HG03139 (cell line): ENCODE results near the gene LRRC74B.

Source experiments
- ATAC-seq: cut with Tn5 transposase; IDR thresholded peaks from one replicate; pipeline ENCODE4 v1.9.1; 2021; ENCODE audit not compliant: unreplicated experiment

LRRC74B gene

DNA sequence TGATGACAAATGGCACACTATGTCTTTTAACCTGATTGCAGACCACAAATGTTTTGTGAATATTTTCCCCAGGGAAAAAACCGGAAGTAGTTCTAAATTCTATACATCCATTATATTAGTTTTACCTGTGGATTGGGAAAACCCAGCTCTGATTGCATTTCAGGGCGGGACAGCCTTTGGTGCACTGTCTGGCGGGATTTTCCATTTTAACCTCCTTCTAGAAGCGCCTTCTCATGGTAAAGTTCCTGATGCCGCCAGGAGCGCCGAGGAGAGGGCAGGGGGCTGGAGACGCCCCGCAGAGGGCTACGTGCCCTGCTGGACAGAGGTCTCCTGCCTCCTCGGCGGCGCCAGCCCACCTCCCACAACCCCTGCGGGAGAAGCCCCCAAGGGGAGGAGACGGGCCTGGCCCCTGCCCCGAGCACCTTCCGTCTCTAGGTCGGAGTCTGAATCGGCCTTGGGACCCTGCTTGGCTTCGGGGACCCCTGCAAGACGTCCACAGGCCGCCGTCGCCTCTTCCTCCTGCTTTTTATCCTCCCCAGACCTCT is 32.0 kb upstream of the LRRC74B start:
- no peak for ATAC-seq

DNA sequence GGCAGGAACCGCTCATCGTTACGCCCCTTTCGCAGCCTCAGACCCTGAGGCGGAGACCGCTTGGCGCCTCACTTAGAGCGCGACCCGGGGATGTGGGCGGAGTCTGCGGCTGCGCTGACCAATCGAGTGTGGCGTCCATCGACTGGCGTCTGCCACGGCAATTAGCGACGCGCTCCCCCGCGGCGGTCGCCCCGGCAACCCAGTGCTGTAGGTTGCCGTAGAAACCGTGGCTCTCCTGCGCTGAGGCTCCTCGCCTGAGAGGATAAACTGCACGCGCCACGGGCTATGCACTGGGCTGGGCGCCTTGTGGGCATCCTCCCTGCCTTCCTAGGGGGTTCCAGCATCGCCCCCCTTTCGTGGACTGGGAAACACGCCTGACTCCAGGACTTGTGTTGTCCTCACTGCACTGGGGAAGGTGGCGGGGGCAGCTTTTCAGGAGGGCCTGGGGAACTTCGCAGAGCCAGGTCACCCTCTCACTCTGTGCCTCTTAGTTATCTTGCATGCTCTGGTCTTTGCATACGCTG is 31.5 kb upstream of the LRRC74B start:
- peak; percentile 76 for ATAC-seq

DNA sequence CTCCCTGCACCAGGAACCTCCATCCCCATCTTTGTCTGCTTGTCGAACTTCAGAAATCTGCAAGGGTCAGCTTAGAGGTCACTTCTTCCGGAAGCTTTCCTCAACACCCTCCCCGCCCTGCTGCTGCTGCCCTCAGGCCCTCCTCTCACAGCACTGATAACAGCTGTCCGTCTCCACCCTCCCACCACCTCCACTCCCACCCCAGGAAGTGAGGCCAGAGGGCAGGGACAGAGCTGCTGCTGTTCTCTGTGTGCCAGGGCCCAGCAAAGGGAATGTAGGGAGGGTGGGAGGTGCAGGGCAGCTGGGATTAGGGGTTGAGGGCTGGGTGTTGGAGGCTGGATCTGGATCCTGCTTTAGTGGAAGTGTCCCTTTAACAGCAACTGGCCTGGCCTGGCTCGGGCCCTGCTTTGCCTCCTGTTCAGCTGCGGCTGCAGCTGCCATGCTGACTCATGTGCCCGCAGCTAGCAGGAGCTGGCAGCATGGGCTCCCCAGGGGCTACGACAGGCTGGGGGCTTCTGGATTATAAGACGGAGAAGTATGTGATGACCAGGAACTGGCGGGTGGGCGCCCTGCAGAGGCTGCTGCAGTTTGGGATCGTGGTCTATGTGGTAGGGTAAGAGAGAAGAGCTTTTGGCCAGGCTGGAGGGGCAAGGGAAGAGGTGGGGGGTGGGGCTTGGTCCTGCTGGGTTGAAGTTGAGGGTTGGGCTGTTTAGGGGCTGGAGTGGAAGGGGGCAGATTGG is 30.9 kb upstream of the LRRC74B start, which contains the start of gene P2RX6:
TSS of gene P2RX6 (plus strand) at position 440 of the 740 bp plus-strand sequence. CDS start at position 450, 10 bp downstream.
- ATAC-seq, result no peak

DNA sequence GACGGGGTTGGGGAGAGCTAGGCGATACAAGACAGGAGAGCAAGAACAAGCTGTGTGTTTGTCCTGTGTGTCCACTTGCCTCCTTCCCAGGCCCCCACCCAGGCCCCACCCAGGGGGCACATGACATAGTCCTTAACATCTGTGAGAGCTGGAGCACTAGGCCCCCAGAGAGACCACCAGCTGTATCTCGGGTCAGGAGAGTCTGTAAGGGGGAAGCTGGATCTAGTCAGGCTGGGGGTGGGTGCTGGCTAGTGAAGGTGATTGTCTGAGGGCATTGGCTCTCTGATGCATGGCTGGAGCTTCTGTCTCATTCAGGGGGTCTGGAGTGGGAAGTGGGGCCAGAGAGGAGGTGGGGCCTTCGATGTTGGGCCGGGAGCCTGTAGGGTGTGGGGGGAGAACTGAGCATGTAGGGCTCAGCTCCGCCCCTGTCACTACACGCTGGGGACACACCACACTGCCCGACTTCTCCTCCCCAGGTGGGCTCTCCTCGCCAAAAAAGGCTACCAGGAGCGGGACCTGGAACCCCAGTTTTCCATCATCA is 30.2 kb upstream of the LRRC74B start:
- no peak for ATAC-seq

DNA sequence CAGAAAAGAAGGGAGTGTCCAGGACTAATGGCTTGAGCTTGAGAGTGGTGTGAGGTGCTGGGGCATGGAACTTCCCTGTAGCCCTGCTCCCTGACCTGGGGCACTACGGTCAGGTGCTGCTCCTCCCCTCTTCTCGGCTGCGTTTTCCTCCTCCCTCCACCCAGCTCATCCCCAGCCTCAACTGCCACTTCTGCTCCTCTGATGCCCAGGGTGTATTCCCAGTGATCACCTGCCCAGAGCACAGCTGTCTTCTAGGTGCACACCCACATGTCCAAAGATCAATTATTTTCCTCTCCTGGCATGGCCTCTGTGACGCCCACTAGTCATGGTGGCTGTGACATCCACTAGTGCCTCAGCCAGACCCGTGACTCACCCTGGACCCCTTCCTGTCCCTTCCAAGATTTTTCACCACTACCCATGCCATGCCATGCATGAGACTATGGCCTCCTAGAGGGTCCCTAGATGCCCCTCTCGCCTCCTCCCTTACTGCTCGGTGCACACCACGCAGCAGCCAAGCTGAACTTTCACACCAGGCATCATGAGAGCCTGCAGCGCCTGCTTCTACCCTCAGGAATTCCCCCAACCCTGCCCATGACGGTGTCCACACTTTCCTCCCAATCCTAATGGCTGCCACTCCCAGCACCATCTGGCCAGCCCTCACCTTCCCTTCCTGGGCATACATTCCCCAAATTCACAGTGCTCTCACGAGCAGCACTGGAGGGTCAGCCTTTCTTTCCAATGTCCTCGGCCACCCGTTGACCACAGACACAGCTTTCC is 28.9 kb upstream of the LRRC74B start:
- ATAC-seq, result no peak

DNA sequence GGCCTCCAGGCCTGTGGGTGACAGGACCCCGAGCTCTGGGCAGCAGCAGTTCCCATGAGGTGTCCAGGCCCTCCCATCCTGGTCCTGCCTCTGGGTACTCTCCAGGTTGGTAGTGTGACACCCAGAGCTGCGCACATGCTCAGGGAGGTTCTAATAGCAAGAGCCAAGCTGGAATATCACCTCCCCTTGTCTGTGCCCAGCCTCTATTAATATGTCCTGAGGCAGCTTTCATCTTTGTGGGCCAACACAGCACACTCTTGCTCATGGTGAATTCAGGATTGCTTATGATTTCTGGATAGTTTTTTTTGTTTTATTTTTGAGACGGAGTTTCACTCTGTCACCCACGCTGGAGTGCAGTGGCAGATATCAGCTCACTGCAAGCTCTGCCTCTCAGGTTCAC is 27.4 kb upstream of the LRRC74B start:
- no peak for ATAC-seq

DNA sequence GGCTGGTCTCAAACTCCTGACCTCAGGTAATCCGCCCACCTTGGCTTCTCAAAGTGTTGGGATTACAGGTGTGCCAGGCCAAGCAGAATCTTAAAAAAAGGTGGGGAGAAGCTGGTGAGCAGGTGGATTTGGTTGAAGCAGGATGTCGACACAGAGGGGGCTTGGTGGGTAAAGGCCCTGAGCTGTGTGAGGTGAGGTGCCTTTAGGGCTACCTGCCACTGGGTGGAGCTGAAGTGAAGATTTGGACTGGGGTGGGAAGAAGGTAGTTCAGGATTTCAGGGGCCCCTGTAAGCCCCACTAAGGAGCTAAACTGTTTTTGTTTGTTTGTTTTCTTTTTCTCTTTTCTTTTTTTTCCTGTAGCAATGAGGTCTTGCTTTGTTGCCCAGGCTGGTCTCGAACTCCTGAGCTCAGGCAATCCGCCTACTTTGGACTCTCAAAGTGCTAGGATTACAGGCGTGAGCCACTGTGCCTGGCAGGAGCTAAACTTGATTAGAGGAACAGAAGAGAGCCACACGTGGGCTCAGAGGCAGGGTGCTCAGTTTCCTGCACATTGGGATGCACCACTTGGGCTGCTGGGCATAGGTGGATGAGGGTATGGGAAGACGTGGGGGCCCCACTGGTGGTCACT is 24.8 kb upstream of the LRRC74B start:
- no peak for ATAC-seq

DNA sequence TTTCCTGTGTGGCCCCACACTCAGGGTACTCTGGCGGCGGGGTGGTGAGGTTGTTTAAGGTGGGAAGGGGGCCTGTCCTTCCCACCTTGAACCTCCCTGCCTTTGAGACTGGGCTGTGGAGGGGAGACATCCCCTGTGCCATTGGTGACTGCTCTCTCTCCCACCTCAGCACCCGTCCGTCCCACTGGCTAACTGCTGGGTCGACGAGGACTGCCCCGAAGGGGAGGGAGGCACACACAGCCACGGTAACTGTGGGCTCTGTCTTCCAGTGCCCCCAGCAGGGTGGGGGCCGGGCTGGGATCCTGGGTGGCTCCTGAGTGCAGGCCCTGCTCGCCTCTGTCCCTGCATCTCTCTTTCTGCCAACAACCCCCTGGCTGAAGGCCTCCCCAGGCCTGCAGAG is 23.2 kb upstream of the LRRC74B start:
- ATAC-seq, result no peak

DNA sequence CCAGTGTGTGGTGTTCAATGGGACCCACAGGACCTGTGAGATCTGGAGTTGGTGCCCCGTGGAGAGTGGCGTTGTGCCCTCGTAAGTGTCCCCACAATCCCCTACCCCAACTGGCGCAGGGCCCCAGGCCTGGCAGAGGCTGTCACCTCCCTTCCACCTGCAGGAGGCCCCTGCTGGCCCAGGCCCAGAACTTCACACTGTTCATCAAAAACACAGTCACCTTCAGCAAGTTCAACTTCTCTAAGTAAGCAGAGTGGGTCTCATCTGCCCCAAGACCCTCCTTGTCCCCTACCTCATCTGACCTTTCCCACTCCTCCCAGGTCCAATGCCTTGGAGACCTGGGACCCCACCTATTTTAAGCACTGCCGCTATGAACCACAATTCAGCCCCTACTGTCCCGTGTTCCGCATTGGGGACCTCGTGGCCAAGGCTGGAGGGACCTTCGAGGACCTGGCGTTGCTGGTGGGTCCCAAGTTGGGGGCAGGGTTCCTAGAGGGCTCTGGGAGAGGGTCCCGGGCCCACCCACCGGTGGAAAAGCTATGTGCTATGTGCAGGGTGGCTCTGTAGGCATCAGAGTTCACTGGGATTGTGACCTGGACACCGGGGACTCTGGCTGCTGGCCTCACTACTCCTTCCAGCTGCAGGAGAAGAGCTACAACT is 22.7 kb upstream of the LRRC74B start:
- no peak for ATAC-seq

DNA sequence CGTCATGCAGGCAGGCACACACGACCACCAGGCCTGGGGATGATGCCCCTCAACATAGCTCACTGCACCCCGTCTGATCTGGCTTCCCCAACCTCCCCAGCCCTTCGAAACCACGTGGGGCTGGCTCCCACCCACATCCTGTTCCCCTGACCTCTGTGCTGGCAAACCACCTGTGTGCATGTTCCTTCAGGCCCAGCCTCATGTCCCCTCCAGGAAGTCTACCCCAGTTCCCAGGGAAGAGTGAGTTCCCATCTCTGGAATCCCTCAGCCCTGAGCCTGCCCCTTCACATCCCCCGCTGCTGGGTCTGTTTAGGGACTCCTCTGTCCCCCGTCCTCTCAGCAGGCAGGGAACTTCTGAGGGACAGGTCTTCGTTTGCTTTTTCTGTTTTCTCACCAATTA is 20.5 kb upstream of the LRRC74B start:
- ATAC-seq, result no peak

DNA sequence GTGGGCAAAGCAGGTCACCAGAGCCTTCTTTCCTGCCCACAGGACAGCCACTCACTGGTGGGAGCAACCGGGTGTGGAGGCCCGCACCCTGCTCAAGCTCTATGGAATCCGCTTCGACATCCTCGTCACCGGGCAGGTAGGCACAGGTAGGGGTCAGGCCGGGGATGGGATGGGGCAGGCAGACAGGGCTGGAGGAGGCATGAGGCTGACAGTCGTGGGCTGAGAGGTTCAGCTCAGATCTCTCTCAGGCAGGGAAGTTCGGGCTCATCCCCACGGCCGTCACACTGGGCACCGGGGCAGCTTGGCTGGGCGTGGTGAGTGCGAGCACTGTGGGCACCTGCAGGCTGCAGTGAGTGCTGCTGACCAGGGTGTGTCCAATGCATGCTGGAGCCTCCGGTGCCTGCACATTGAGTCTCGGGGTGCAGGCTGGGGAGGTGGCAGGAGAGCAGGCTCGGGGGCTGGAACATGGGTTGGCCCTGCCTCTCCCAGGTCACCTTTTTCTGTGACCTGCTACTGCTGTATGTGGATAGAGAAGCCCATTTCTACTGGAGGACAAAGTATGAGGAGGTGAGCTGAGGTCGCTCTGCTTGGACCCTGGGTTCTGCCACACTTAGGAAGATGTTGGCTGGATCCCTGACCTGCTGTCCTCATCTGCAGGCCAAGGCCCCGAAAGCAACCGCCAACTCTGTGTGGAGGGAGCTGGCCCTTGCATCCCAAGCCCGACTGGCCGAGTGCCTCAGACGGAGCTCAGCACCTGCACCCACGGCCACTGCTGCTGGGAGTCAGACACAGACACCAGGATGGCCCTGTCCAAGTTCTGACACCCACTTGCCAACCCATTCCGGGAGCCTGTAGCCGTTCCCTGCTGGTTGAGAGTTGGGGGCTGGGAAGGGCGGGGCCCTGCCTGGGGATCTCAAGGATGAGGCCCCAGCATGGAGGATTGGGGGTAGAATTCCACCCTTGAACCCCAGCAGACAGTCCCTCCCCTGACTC is 19.7 kb upstream of the LRRC74B start:
- no peak for ATAC-seq

DNA sequence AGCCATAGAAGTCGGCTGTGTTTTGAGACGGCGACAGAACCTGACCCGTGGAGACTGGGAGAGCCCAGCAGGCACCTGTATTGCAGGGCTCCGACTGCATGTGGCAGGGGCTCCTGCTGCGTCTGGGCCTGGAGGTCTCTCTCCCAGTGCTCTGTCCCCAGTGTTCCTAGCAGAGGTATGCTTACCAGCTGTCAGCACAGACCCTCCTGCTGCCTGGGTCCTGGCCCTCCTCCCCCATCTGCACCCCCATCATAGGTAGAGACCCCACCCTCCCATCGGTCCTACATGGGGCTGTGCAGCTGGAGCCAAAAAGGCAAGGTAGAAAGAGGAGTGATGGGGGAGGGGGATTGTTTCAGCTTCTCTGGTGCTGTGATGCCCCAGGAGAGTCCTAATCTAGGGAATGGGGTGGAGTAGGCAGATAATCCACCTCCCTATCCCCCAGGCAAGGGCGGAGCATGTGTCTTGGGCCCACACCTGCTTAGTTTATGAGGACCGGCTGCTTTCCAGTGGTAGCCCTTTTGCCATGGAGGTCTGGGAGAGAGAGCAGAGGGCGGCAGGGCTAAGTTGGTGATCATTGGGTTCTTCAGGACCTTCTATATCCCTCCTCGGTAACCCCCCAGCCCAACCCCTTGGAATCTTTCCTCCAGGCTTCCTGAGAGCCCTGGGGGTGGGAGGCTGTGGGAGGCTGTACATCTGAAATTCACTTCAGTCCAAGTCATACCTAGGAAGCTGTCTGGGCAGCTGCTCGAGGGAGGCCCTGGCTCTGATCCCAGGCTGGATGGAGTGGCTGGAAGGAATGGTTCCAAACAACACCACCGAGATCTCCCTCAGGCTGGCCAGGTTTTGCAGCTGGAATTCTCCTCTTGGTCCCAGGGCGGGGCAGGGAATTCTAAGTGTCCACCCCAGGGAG is 18.7 kb upstream of the LRRC74B start:
- ATAC-seq, result no peak

DNA sequence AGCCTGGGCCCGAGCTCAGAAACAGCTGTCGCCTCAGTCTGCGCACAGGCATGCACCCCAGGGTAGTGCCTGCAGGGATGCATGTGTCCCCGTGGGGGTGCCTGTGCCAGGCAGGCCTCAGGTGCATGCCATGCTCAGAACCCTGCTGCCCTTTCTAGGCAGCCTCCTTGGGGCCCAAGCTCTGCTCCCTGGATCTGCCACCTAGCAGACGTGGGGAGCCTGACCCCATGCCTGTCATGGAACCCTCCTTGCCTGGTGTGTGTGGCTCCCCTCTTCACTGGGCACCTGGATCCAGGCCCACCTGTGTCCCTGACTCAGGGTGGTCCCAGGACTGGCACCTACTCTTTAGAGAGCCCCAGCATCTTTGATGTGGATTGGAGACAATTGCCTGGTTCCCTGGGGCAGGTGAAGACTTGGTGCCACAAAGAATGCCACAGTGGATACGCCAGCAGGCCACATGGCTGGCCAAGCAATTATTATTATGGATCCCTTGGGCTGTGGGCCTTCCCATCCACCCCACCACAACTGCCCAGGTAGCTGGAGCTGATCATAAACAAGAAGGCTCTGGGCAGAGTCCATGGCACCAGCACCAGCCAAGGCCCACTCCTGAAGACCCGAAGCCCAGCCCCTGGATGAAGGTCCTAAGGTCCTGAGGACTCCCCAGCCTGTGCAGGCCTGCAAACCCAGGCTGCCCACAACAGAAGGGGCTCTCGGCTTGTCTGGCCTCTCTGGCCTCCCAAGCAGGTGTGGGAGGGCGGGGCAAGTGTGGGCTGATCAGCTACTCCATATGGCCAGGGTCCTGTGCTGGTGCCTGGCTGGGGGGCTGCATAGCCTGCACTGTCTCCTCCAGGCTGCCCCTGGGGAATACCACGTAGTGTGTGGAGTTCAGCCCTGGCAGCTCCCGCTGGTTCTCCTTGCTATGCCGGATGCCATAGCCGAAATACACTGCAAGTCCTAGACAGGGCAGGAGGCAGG is 17.2 kb upstream of the LRRC74B start:
- no peak for ATAC-seq

DNA sequence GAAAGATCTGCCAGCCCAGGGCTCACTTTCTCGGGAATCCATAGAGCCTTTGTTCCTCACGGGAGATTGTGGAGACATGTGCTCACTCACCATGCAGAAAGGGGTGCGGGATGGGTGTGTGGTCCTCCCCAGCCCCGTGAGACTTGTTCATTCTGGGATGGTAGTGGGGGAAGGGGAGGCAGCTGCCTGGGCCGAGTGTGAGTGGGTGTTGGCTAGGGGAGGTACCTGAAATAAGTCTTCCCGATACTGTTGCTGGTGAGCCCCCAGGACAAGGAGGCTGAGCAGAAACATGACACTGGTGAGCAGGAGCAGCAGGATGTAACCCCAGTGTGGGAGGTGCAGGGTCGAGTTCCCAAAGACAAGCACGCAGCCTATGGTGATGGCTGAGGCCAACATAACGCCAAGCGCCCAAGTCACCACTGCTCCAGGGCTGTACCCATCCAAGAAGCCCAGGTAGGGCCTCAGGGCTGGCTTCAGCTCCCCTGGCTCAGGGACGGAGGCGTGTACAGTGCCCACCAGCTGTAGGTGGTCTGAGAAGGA is 16.2 kb upstream of the LRRC74B start:
- no peak for ATAC-seq

DNA sequence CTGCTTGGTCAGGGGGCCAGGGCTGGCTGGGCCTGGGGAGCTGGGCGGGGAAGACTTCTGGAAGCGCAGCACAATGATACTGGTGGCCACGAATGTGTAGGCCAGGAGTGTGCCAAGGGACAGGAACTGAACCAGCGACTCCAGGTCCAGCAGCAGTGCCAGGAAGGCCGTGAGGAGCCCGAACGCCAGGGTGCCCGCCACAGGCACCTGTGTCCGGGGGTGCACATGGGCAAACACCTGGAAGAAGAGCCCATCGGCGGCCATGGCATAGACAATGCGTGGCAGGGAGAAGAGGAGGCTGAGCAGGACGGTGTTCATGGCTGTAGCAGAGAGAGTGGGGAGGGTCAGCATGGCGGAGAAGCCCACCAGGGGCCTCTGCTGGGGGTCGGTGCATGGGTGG is 15.7 kb upstream of the LRRC74B start:
- no peak for ATAC-seq

DNA sequence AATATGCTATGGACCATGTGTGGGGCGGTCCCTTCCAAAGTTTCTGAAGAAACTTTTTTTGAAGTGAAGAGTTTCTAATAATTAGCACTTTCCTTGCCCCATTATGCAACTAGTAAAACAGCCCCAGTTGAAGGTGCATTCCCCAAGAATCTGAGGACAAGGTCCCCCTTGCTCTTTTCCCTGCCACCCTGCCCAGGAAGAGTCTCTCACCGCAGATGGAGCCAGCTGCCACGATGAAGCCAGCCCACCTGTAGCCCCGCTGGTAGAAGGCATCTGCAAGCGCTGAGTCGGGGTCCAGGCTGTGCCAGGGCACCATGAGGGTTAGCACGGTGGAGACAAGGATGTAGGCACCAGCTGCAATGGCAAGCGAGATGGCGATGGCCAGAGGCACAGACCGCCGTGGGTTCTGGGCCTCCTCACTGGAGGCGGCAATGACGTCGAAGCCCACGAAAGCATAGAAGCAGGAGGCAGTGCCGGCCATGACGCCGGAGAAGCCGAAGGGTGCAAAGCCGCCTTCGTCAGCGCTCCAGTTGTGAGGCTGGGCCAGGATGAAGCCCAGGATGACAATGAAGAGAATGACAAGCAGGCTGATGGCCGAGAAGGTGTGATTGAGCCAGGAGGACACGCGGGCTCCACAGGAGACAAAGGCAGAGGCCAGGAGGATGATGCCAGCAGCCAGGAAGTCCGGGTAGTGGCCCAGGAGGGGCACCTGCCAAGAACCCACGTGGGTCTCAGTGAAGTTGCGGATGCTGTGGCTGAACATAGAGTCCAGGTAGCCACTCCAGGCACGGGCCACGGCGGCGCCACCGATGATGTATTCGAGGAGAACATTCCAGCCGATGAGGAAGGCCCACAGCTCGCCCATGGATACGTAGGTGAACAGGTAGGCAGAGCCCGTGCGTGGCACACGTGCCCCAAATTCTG is 14.9 kb upstream of the LRRC74B start:
- no peak for ATAC-seq
